RPMI8226 (cell line): ENCODE results near the gene TRIM9.

ENCODE experiments used
- DNase-seq: peaks from one replicate; pipeline ENCODE4 v3.0.0-alpha.2; 2015

The TRIM9 gene

GRCh38 chr14:51053157-51053556 lies 41.7 kb downstream of the TRIM9 start:
- DNase-seq, result no peak

- DNase-seq, result no peak
Observed at GRCh38 chr14:51044961-51045360, 49.9 kb downstream of the TRIM9 start.

- DNase-seq, result no peak
Observed at GRCh38 chr14:51041883-51042282, 53.0 kb downstream of the TRIM9 start.

GRCh38 chr14:51041108-51041531 lies 53.8 kb downstream of the TRIM9 start:
- DNase-seq, result no peak

GRCh38 chr14:51039252-51039651 lies 55.7 kb downstream of the TRIM9 start:
- DNase-seq, result no peak

- no peak for DNase-seq
Observed at GRCh38 chr14:51035611-51036192, 59.2 kb downstream of the TRIM9 start.

GRCh38 chr14:51028851-51029754 lies 65.8 kb downstream of the TRIM9 start:
- DNase-seq, result no peak

- no peak for DNase-seq
Observed at GRCh38 chr14:51028361-51028760, 66.5 kb downstream of the TRIM9 start.

GRCh38 chr14:51024377-51024776 lies 70.5 kb downstream of the TRIM9 start:
- no peak for DNase-seq

- DNase-seq, result no peak
Observed at GRCh38 chr14:51023964-51024363, 70.9 kb downstream of the TRIM9 start.

GRCh38 chr14:51022769-51023168 lies 72.1 kb downstream of the TRIM9 start:
- no peak for DNase-seq

GRCh38 chr14:51020024-51020710 lies 74.7 kb downstream of the TRIM9 start:
- DNase-seq, result no peak

- DNase-seq, result no peak
Observed at GRCh38 chr14:51019089-51019488, 75.8 kb downstream of the TRIM9 start.

- DNase-seq, result no peak
Observed at GRCh38 chr14:51018521-51018920, 76.4 kb downstream of the TRIM9 start.

- no peak for DNase-seq
Observed at GRCh38 chr14:51014625-51015024, 80.3 kb downstream of the TRIM9 start.

GRCh38 chr14:51014086-51014485 lies 80.8 kb downstream of the TRIM9 start:
- no peak for DNase-seq

GRCh38 chr14:51012055-51012454 lies 82.8 kb downstream of the TRIM9 start:
- no peak for DNase-seq

- DNase-seq, result no peak
Observed at GRCh38 chr14:51008446-51008845, 86.5 kb downstream of the TRIM9 start.

GRCh38 chr14:51006781-51007211 lies 88.1 kb downstream of the TRIM9 start:
- no peak for DNase-seq

- no peak for DNase-seq
Observed at GRCh38 chr14:51006324-51006723, 88.6 kb downstream of the TRIM9 start.

GRCh38 chr14:51004801-51005526 lies 89.9 kb downstream of the TRIM9 start:
- DNase-seq, result no peak

GRCh38 chr14:51004352-51004800 lies 90.5 kb downstream of the TRIM9 start:
- DNase-seq, result no peak

GRCh38 chr14:51002406-51002999 lies 92.4 kb downstream of the TRIM9 start:
- no peak for DNase-seq
